Measurements from ENCODE around the gene KCNK3. TPM values are rescaled to one million over a fixed set of nuclear protein-coding genes. Genes with fewer than 3 reads are reported as not detected.

The KCNK3 gene
- total and polyA plus RNA-seq, 10 of the 15 experiments (the other 5 are each of a cell fraction or from before 2014, with no cell fraction given): 0.13 TPM; not detected in 9

GRCh38 chr2:26763019-26763418 lies 70.5 kb downstream of the KCNK3 start:
- H3K36me3 ChIP-seq (ENCODE audit: control insufficient read depth in 2 of 2, insufficient read depth in 2 of 2, low read length in 1 of 2): no peaks in the 10 kb centered on the region; a peak in 2 of 4 replicates
- no peak for ATAC-seq
- ChIA-PET RAD21 (ENCODE audit: unreplicated experiment) (no interaction called here), POLR2A (interaction anchor here (0.5 to 0.6 kb wide), 3 partner anchors 19 to 458 kb away, joined by 3 to 6 read pairs (median 4); no protein-coding TSS in a partner anchor), CTCF (no interaction called here), SMC1A (ENCODE audit: uncharacterized antibody, unreplicated experiment) (no interaction called here)
- no peak overlapping the region for H3K4me3 ChIP-seq
- no peak for DNase-seq (ENCODE audit: low read depth, low spot score)
- no peak overlapping the region for H3K9ac ChIP-seq (ENCODE audit: control insufficient read depth, insufficient read depth, low read length)
- H3K9me3 ChIP-seq (replicated peaks; ENCODE audit: control insufficient read depth, insufficient read depth, low read length): no peaks in the 10 kb centered on the region
- no peaks in the 10 kb centered on the region for H3K27me3 ChIP-seq (replicated peaks in 1 of 2; ENCODE audit: control insufficient read depth in 2 of 2, insufficient read depth in 2 of 2, low read length in 1 of 2)
- WGBS (ENCODE audit: insufficient coverage, insufficient replicate concordance, low lambda C conversion rate, missing lambda C conversion rate): 97% methylated on average over 10 of the region's 10 CpGs
- in situ Hi-C loops (cut with MboI) (no loop called here), intact Hi-C loops (cut with micrococcal nuclease; ENCODE audit: unreplicated experiment) (no loop called here)
- no peaks in the 10 kb centered on the region for H4K20me1 ChIP-seq (ENCODE audit: control insufficient read depth, insufficient read depth)
- H2AFZ ChIP-seq (ENCODE audit: control insufficient read depth, low read depth, low read length): no peak overlapping the region
- no peak overlapping the region for H3K27ac ChIP-seq (ENCODE audit: control insufficient read depth, insufficient read depth)
- peaks cover 32% of the 10 kb centered on the region for H3K79me2 ChIP-seq (ENCODE audit: control insufficient read depth, insufficient read depth, low read length)
- H3K4me1 ChIP-seq (ENCODE audit: control insufficient read depth, insufficient read depth, low read length): peaks cover 15% of the 10 kb centered on the region
- BruUV-seq (replicated peaks): TSS peak; percentile 94
- TF ChIP-seq HSF1 (IDR thresholded peaks at IDR 0.05; ENCODE audit: low read depth, low read length) (no peak), IRF5 (IDR thresholded peaks at IDR 0.05; ENCODE audit: borderline replicate concordance) (no peak), ZBTB11 (CRISPR knock-in tag; IDR thresholded peaks at IDR 0.05) (no peak), DPF2 (IDR thresholded peaks at IDR 0.05) (no peak), TBL1XR1 (IDR thresholded peaks at IDR 0.05; ENCODE audit: low read depth, low read length) (no peak)
- FAIRE-seq: no peak
- H3K4me2 ChIP-seq (ENCODE audit: control insufficient read depth, insufficient read depth): no peak overlapping the region
